ENCODE results near the gene NIPAL3.

DNA sequence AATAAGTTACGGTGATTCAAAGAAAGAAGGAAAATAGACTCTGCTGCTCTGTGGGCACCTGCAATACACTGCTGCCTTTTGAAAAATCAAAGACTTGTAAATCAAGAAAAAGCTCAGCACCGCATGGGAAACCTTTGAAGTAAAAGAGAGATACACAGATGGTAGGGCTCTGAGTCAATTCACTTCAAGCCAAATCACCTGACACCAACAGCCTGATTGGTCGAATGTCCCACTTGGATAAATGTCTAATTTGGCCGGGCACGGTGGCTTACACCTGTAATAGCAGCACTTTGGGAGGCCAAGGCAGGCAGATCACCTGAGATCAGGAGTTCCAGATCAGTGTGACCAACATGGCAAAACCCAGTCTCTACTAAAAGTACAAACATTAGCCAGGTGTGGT lies 67.8 kb downstream of the NIPAL3 start:
- TF ChIP-seq, protein P1, sequence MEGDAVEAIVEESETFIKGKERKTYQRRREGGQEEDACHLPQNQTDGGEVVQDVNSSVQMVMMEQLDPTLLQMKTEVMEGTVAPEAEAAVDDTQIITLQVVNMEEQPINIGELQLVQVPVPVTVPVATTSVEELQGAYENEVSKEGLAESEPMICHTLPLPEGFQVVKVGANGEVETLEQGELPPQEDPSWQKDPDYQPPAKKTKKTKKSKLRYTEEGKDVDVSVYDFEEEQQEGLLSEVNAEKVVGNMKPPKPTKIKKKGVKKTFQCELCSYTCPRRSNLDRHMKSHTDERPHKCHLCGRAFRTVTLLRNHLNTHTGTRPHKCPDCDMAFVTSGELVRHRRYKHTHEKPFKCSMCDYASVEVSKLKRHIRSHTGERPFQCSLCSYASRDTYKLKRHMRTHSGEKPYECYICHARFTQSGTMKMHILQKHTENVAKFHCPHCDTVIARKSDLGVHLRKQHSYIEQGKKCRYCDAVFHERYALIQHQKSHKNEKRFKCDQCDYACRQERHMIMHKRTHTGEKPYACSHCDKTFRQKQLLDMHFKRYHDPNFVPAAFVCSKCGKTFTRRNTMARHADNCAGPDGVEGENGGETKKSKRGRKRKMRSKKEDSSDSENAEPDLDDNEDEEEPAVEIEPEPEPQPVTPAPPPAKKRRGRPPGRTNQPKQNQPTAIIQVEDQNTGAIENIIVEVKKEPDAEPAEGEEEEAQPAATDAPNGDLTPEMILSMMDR (IDR thresholded peaks at IDR 0.05; ENCODE audit: insufficient read depth, low read length) = no peak
- no peak for TF ChIP-seq POLR2AphosphoS5 (IDR thresholded peaks at IDR 0.05; ENCODE audit: low read depth)
- TF ChIP-seq, protein P2, sequence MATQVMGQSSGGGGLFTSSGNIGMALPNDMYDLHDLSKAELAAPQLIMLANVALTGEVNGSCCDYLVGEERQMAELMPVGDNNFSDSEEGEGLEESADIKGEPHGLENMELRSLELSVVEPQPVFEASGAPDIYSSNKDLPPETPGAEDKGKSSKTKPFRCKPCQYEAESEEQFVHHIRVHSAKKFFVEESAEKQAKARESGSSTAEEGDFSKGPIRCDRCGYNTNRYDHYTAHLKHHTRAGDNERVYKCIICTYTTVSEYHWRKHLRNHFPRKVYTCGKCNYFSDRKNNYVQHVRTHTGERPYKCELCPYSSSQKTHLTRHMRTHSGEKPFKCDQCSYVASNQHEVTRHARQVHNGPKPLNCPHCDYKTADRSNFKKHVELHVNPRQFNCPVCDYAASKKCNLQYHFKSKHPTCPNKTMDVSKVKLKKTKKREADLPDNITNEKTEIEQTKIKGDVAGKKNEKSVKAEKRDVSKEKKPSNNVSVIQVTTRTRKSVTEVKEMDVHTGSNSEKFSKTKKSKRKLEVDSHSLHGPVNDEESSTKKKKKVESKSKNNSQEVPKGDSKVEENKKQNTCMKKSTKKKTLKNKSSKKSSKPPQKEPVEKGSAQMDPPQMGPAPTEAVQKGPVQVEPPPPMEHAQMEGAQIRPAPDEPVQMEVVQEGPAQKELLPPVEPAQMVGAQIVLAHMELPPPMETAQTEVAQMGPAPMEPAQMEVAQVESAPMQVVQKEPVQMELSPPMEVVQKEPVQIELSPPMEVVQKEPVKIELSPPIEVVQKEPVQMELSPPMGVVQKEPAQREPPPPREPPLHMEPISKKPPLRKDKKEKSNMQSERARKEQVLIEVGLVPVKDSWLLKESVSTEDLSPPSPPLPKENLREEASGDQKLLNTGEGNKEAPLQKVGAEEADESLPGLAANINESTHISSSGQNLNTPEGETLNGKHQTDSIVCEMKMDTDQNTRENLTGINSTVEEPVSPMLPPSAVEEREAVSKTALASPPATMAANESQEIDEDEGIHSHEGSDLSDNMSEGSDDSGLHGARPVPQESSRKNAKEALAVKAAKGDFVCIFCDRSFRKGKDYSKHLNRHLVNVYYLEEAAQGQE (IDR thresholded peaks at IDR 0.05; ENCODE audit: insufficient replicate concordance, low read depth) = no peak
